Measurements from ENCODE around the gene ELMOD3.

GRCh38 chr2:85329181-85329651 is 25.4 kb upstream of the ELMOD3 start:
- TF ChIP-seq CTCF (IDR thresholded peaks at IDR 0.05): no peak
- no peak for TF ChIP-seq POLR2A (IDR thresholded peaks at IDR 0.05)
